H1 (cell line): ENCODE results near the gene CCK. TPM values are rescaled to one million over a fixed set of nuclear protein-coding genes. Genes with fewer than 3 reads are reported as not detected.

Experiments
- CTCF ChIA-PET: fragments of 300-600 bp; sonication (Branson Sonifier 250); formaldehyde crosslinking; loops from one replicate; lab custom pipeline; 2021; ENCODE audit not compliant: partially characterized antibody; lab: Charles Lee
- POLR2A ChIA-PET: fragments of 300-600 bp; sonication (Branson Sonifier 250); formaldehyde crosslinking; loops from one replicate; lab custom pipeline; 2021; ENCODE audit warnings: inconsistent platforms; ENCODE audit not compliant: partially characterized antibody; lab: Charles Lee
- DNase-seq, 2 experiments: peaks; one replicate each; pipeline versions ENCODE4 v3.0.0 to v3.0.0-alpha.2; 2010 to 2022; ENCODE audit warnings: low spot score in 2 of 2, low read depth in 1 of 2, mixed read lengths in 1 of 2
- FAIRE-seq: peaks from 2 replicates; lab custom pipeline; 2011; peaks lifted over from hg19 to GRCh38; lab: Jason Lieb, UNC
- H2AFZ ChIP-seq: 2 replicates; pipeline ENCODE4 v1.8.1; 2012; ENCODE audit warnings: low read length, inconsistent platforms
- H2AK5ac ChIP-seq: 2 replicates; pipeline ENCODE4 v1.6.1; 2013; ENCODE audit warnings: low read depth, low read length
- H2BK120ac ChIP-seq: replicated peaks from 2 replicates; pipeline ENCODE3; 2013; ENCODE audit warnings: low read depth, low read length, inconsistent platforms
- H2BK12ac ChIP-seq: 2 replicates; pipeline ENCODE4 v1.6.1; 2013; ENCODE audit warnings: low read depth, low read length
- H2BK15ac ChIP-seq: 2 replicates; pipeline ENCODE4 v1.6.1; 2013; ENCODE audit warnings: low read length
- H2BK20ac ChIP-seq: 2 replicates; pipeline ENCODE4 v1.6.1; 2013; ENCODE audit warnings: low read length
- H2BK5ac ChIP-seq: 2 replicates; pipeline ENCODE4 v1.6.1; 2013; ENCODE audit warnings: low read depth, low read length
- H3K14ac ChIP-seq: 2 replicates; pipeline ENCODE4 v1.6.1; 2013; ENCODE audit warnings: inconsistent platforms; ENCODE audit not compliant: insufficient read length
- H3K18ac ChIP-seq: 2 replicates; pipeline ENCODE4 v1.6.1; 2013; ENCODE audit warnings: low read length; ENCODE audit errors: extremely low read depth
- H3K23ac ChIP-seq: 2 replicates; pipeline ENCODE4 v1.6.1; 2013; ENCODE audit warnings: inconsistent platforms; ENCODE audit not compliant: insufficient read length
- H3K23me2 ChIP-seq: 2 replicates; pipeline ENCODE4 v1.6.1; 2013; ENCODE audit warnings: low read depth, low read length
- H3K27ac ChIP-seq: 2 replicates; pipeline ENCODE4 v1.6.1; 2011; ENCODE audit warnings: low read depth, low read length, inconsistent platforms
- H3K27me3 ChIP-seq, 4 experiments: replicated peaks in 1 of 4; 1 replicate in 1 of 4; 2 replicates in 3 of 4; pipeline versions ENCODE4 v1.6.1 to v1.8.1; 2011 to 2013; ENCODE audit warnings: low read length in 3 of 4, mild to moderate bottlenecking in 3 of 4, inconsistent platforms in 2 of 4, mixed read lengths in 2 of 4, moderate library complexity in 1 of 4; ENCODE audit not compliant: control insufficient read depth in 3 of 4, insufficient read depth in 3 of 4; ENCODE audit errors: extremely low read depth in 1 of 4
- H3K36me3 ChIP-seq, 4 experiments: 2 replicates each; pipeline versions ENCODE4 v1.6.1 to v1.8.1; 2011 to 2013; ENCODE audit warnings: mild to moderate bottlenecking in 4 of 4, low read length in 3 of 4, moderate library complexity in 2 of 4, control low read depth in 1 of 4, inconsistent platforms in 1 of 4; ENCODE audit not compliant: insufficient read depth in 4 of 4, control insufficient read depth in 2 of 4
- H3K4ac ChIP-seq: replicated peaks from 2 replicates; pipeline ENCODE3; 2013; ENCODE audit warnings: low read length, low read depth, mixed read lengths, inconsistent platforms; ENCODE audit not compliant: insufficient read length
- H3K4me1 ChIP-seq, 4 experiments: replicated peaks in 1 of 4; 1 replicate in 1 of 4; 2 replicates in 3 of 4; pipeline versions ENCODE4 v1.6.1 to v1.8.1; 2011 to 2013; ENCODE audit warnings: low read length in 3 of 4, inconsistent platforms in 2 of 4, mixed read lengths in 1 of 4; ENCODE audit not compliant: insufficient read depth in 4 of 4, control insufficient read depth in 3 of 4
- H3K4me2 ChIP-seq, 2 experiments: 2 replicates each; pipeline versions ENCODE4 v1.6.1 to v1.8.1; 2011 to 2013; ENCODE audit warnings: low read depth in 2 of 2, low read length in 2 of 2, control low read depth in 1 of 2, inconsistent platforms in 1 of 2, mild to moderate bottlenecking in 1 of 2; ENCODE audit not compliant: insufficient read depth in 1 of 2
- H3K4me3 ChIP-seq, 4 experiments: fragments of 200-600, 300-600 bp in 1 of 4; sonication (generic), shearing (Covaris generic), sonication (Bioruptor Twin) in 1 of 4; 2 replicates each; pipeline versions ENCODE4 v1.5.1 to v1.8.1; 2011 to 2016; ENCODE audit warnings: low read length in 4 of 4, low read depth in 3 of 4, control low read depth in 2 of 4, inconsistent platforms in 2 of 4, mild to moderate bottlenecking in 2 of 4, mixed read lengths in 1 of 4, moderate library complexity in 1 of 4; ENCODE audit not compliant: insufficient read depth in 2 of 4; ENCODE audit errors: extremely low read depth in 1 of 4
- H3K56ac ChIP-seq: replicated peaks from 2 replicates; pipeline ENCODE3; 2013; ENCODE audit warnings: low read depth, mild to moderate bottlenecking, mixed read lengths, low read length, inconsistent platforms; ENCODE audit not compliant: insufficient read length
- H3K79me1 ChIP-seq: 2 replicates; pipeline ENCODE4 v1.6.1; 2013; ENCODE audit warnings: low read depth, low read length, control low read depth
- H3K79me2 ChIP-seq, 2 experiments: 2 replicates each; pipeline versions ENCODE4 v1.6.1 to v1.8.1; 2012 to 2013; ENCODE audit warnings: low read length in 2 of 2, mild to moderate bottlenecking in 2 of 2, inconsistent platforms in 1 of 2; ENCODE audit not compliant: insufficient read depth in 2 of 2, control insufficient read depth in 1 of 2
- H3K9ac ChIP-seq, 4 experiments: replicated peaks in 1 of 4; 1 replicate in 1 of 4; 2 replicates in 3 of 4; pipeline versions ENCODE4 v1.6.1 to v1.8.1; 2011 to 2013; ENCODE audit warnings: low read depth in 3 of 4, low read length in 3 of 4, control low read depth in 2 of 4, mild to moderate bottlenecking in 2 of 4, moderate library complexity in 2 of 4, inconsistent platforms in 1 of 4; ENCODE audit errors: extremely low read depth in 1 of 4
- H3K9me3 ChIP-seq, 2 experiments: 2 replicates each; pipeline versions ENCODE4 v1.6.1 to v1.8.1; 2012 to 2013; ENCODE audit warnings: mild to moderate bottlenecking in 2 of 2, moderate library complexity in 2 of 2, control low read depth in 1 of 2, inconsistent platforms in 1 of 2, low read depth in 1 of 2, low read length in 1 of 2, mixed read lengths in 1 of 2; ENCODE audit not compliant: insufficient read depth in 2 of 2
- H4K20me1 ChIP-seq, 2 experiments: replicated peaks in 1 of 2; 2 replicates each; pipeline versions ENCODE3 to v1.8.1; 2011 to 2013; ENCODE audit warnings: inconsistent platforms in 2 of 2, low read length in 2 of 2, mild to moderate bottlenecking in 1 of 2; ENCODE audit not compliant: insufficient read depth in 2 of 2, control insufficient read depth in 1 of 2
- H4K5ac ChIP-seq: 2 replicates; pipeline ENCODE4 v1.6.1; 2013; ENCODE audit warnings: low read length, low read depth, mixed read lengths, inconsistent platforms; ENCODE audit not compliant: insufficient read length
- H4K8ac ChIP-seq: 2 replicates; pipeline ENCODE4 v1.8.0; 2013; ENCODE audit warnings: mild to moderate bottlenecking, moderate library complexity, low read length, inconsistent platforms; ENCODE audit not compliant: insufficient read depth; ENCODE audit errors: extremely low read depth
- H4K91ac ChIP-seq: replicated peaks from 2 replicates; pipeline ENCODE3; 2013; ENCODE audit warnings: low read length, mixed read lengths, inconsistent platforms; ENCODE audit not compliant: insufficient read length
- ASH2L ChIP-seq: fragments of 200-600, 300-600 bp; sonication (generic); IDR thresholded peaks from one replicate; pipeline ENCODE4 v1.7.1; 2017; ENCODE audit warnings: low read length
- ATF3 ChIP-seq: IDR thresholded peaks from 2 replicates; pipeline ENCODE4 v1.6.1; 2011; ENCODE audit warnings: low read depth, mild to moderate bottlenecking, low read length; ENCODE audit not compliant: insufficient read depth
- BACH1 ChIP-seq: IDR thresholded peaks from 2 replicates; pipeline ENCODE4 v1.6.1; 2012; ENCODE audit warnings: low read length, improper control_type of control experiment
- CBX5 ChIP-seq: fragments of 300-800, 300-1000 bp; sonication (generic); IDR thresholded peaks from 2 replicates; pipeline ENCODE4 v1.7.1; 2016; ENCODE audit warnings: antibody characterized with exemption, low read length, low read depth
- CBX8 ChIP-seq: fragments of 300-800, 300-1000 bp; sonication (generic); IDR thresholded peaks from 2 replicates; pipeline ENCODE4 v1.7.1; 2016; ENCODE audit warnings: low read depth, low read length, borderline replicate concordance
- CEBPB ChIP-seq: IDR thresholded peaks from 2 replicates; pipeline ENCODE4 v1.6.1; 2012; ENCODE audit warnings: low read depth, low read length
- EP300 ChIP-seq, 2 experiments: IDR thresholded peaks; 1 replicate in 1 of 2; 2 replicates in 1 of 2; pipeline ENCODE4 v1.6.1; 2011 to 2012; ENCODE audit warnings: low read depth in 2 of 2, low read length in 2 of 2, mild to moderate bottlenecking in 2 of 2, borderline replicate concordance in 1 of 2, inconsistent platforms in 1 of 2, moderate library complexity in 1 of 2
- POU5F1 ChIP-seq: IDR thresholded peaks from 2 replicates; pipeline ENCODE4 v1.6.1; 2011; ENCODE audit warnings: low read depth, mild to moderate bottlenecking, low read length, moderate library complexity
- RAD21 ChIP-seq, 2 experiments: IDR thresholded peaks in 1 of 2; conservative IDR thresholded peaks in 1 of 2; 2 replicates each; pipeline ENCODE4 v1.6.1; 2011; ENCODE audit warnings: low read depth in 2 of 2, low read length in 2 of 2, improper control_type of control experiment in 1 of 2, inconsistent platforms in 1 of 2, mild to moderate bottlenecking in 1 of 2, moderate library complexity in 1 of 2
- SRF ChIP-seq: IDR thresholded peaks from 2 replicates; pipeline ENCODE4 v1.6.1; 2011; ENCODE audit warnings: mild to moderate bottlenecking, low read depth, low read length, moderate library complexity
- TAF1 ChIP-seq: IDR thresholded peaks from 2 replicates; pipeline ENCODE4 v1.6.1; 2011; ENCODE audit warnings: mild to moderate bottlenecking, low read depth, low read length
- TAF7 ChIP-seq: optimal IDR thresholded peaks from 2 replicates; pipeline ENCODE3; 2011; ENCODE audit warnings: low read depth, mild to moderate bottlenecking, inconsistent platforms, low read length, moderate library complexity, borderline replicate concordance
- USF2 ChIP-seq: IDR thresholded peaks from 2 replicates; pipeline ENCODE4 v1.6.1; 2011; ENCODE audit warnings: low read length, improper control_type of control experiment
- WGBS, 2 experiments: shearing (Covaris generic) in 1 of 2; methylation state at CpG; one replicate each; pipeline versions ENCODE4 v1.1.6 to v1.1.7; 2013 to 2015; ENCODE audit warnings: low lambda C conversion rate in 2 of 2, mixed read lengths in 2 of 2, inconsistent platforms in 1 of 2, low coverage in 1 of 2, missing lambda C conversion rate in 1 of 2; ENCODE audit not compliant: insufficient replicate concordance in 2 of 2, insufficient coverage in 1 of 2, insufficient read length in 1 of 2; ENCODE audit errors: extremely low coverage in 1 of 2, missing lambda C conversion rate in 1 of 2; 5-methylcytosine and 5-hydroxymethylcytosine counted together
- polyA plus RNA-seq, 7 experiments: library from polyadenylated mRNA; depleted of rRNA in 3 of 7; stranded (reverse) in 5 of 7; unstranded in 2 of 7; fragments of >200 nt in 5 of 7; fragments of 200-250 nt in 2 of 7; gene quantifications; 1 replicate in 5 of 7; 2 replicates in 1 of 7; 4 replicates in 1 of 7; pipeline versions ENCODE4 v1.2.1 to v1.2.3, GENCODE V29; 2011 to 2013; ENCODE audit warnings: missing spikeins in 2 of 7, mixed read lengths in 2 of 7
- total RNA-seq: library from RNA; stranded (reverse); fragmentation: NEBNext Ultra II Directional; extraction: Animal tissue kit (Norgen Biotek cat#: 25700); gene quantifications from 2 replicates; pipeline ENCODE4 v1.2.1, GENCODE V29; 2021

CCK gene
- total and polyA plus RNA-seq, 2 of the 8 experiments (the other 6 are each of a cell fraction or from before 2014, with no cell fraction given) = 0.99 to 2.8 TPM

GRCh38 chr3:42246091-42246490 lies 19.9 kb downstream of the CCK start:
- Histone ChIP-seq H4K20me1 (no peaks in the 10 kb centered on the region), H3K79me2 (no peaks in the 10 kb centered on the region), H3K4me2 (no peak overlapping the region), H2BK20ac (no peak overlapping the region), H3K27me3 (no peaks in the 10 kb centered on the region), H2AFZ (no peak overlapping the region), H2BK5ac (no peak overlapping the region), H2AK5ac (no peak overlapping the region), H3K4me3 (no peak overlapping the region), H3K27ac (no peak overlapping the region), H3K18ac (no peak overlapping the region), H2BK15ac (no peak overlapping the region), H4K8ac (no peak overlapping the region), H3K9ac (no peak overlapping the region), H3K4me1 (no peaks in the 10 kb centered on the region), H2BK12ac (no peak overlapping the region), H4K5ac (no peak overlapping the region), H4K91ac (no peak overlapping the region), H3K23ac (no peak overlapping the region), H3K14ac (no peak overlapping the region), H3K56ac (no peak overlapping the region), H3K79me1 (no peaks in the 10 kb centered on the region), H3K4ac (no peak overlapping the region), H3K23me2 (no peaks in the 10 kb centered on the region), H3K9me3 (no peaks in the 10 kb centered on the region), H3K36me3 (no peaks in the 10 kb centered on the region), H2BK120ac (no peak overlapping the region)
- DNase-seq (no peak), FAIRE-seq (no peak)
- 67% methylated on average over 1 of the region's 1 CpG; no CpG with 5 or more reads in 1 of the 2 experiments for WGBS, 2 experiments
- ChIA-PET POLR2A (no interaction called here), CTCF (interaction anchor here (0.8 to 7.2 kb wide), 13 partner anchors 14 to 302 kb away, joined by 3 to 193 read pairs (median 8); no protein-coding TSS in a partner anchor)
- no peak for TF ChIP-seq BACH1
- TF ChIP-seq CEBPB = no peak
- TF ChIP-seq CBX8 = no peak
- no peak for TF ChIP-seq TAF7
- no peak for TF ChIP-seq CBX5
- no peak for TF ChIP-seq EP300 (IDR thresholded peaks at IDR 0.05; ENCODE audit: borderline replicate concordance in 1 of 2, low read depth in 2 of 2, low read length in 2 of 2)
- no peak for TF ChIP-seq USF2
- TF ChIP-seq ASH2L = no peak
- TF ChIP-seq ATF3 = no peak
- TF ChIP-seq SRF = no peak
- no peak for TF ChIP-seq RAD21 (IDR thresholded peaks at IDR 0.05 in 1 of 2, conservative IDR thresholded peaks at IDR 0.05 in 1 of 2; ENCODE audit: low read depth in 2 of 2, low read length in 2 of 2)
- TF ChIP-seq POU5F1 = no peak
- TF ChIP-seq TAF1 = no peak
